ENCODE data around the gene MED10. TPM values are rescaled to one million over a fixed set of nuclear protein-coding genes. Genes with fewer than 3 reads are reported as not detected.

The MED10 gene
- total and polyA plus RNA-seq, 2 donors (not counting 1 experiment from before 2014, with no cell fraction given): 49.9 to 50.9 TPM

DNA sequence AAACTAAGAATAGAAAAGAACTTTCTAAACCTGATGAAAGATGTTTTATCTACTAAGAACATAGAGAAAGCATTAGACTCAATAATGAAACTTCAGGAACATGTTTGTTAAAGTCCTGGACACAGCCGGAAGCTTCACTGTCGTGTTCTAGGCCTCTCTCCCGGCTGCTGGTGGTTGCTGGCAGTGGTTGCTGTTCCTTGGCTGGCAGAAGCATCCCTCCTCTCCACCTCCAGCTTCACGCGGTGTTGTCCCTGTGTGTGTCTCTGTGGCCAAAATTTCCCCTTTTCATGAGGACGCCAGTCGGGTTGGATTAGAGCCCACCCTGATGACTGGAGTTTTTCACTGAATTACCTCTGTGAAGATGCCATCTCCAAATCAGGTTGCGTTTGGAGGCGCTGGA is 6.5 kb upstream of the MED10 start:
- Histone ChIP-seq H3K4me3 (ENCODE audit: control extremely low read depth in 1 of 5, extremely low read depth in 1 of 5, insufficient read depth in 1 of 5, low read depth in 2 of 5, low read length in 4 of 5) (no peak overlapping the region), H3K79me2 (ENCODE audit: control insufficient read depth, insufficient read depth, low read length) (no peaks in the 10 kb centered on the region), H2AFZ (ENCODE audit: insufficient read depth, low read depth, low read length, poor library complexity, severe bottlenecking) (no peak overlapping the region), H3K27me3 (replicated peaks in 1 of 4; ENCODE audit: control extremely low read depth in 1 of 4, control insufficient read depth in 3 of 4, insufficient read depth in 4 of 4, low read length in 3 of 4) (peaks cover 0 to 10% (median 2%) of the 10 kb centered on the region in 4 experiments), H3K4me1 (ENCODE audit: control insufficient read depth in 2 of 2, insufficient read depth in 2 of 2, low read length in 2 of 2) (no peaks in the 10 kb centered on the region), H3K36me3 (replicated peaks in 1 of 2; ENCODE audit: control extremely low read depth in 1 of 2, control insufficient read depth in 1 of 2, extremely low read depth in 1 of 2, insufficient read depth in 2 of 2, low read length in 1 of 2) (no peaks in the 10 kb centered on the region), H3K9ac (ENCODE audit: low read length) (no peak overlapping the region), H4K20me1 (ENCODE audit: control insufficient read depth, insufficient read depth, low read length, poor library complexity, severe bottlenecking) (no peaks in the 10 kb centered on the region), H3K27ac (ENCODE audit: low read length in 2 of 2) (no peak overlapping the region), H3K4me2 (replicated peaks; ENCODE audit: low read depth, low read length, poor library complexity, severe bottlenecking) (no peak overlapping the region), H3K9me3 (ENCODE audit: control extremely low read depth in 1 of 3, control insufficient read depth in 2 of 3, insufficient read depth in 1 of 3, low read length in 2 of 3) (no peaks in the 10 kb centered on the region)
- Mint-ChIP-seq H3K4me3 (no peak overlapping the region), H3K9me3 (ENCODE audit: insufficient read depth) (no peaks in the 10 kb centered on the region), H3K4me1 (no peaks in the 10 kb centered on the region), H3K27me3 (peaks cover 35% of the 10 kb centered on the region), H3K27ac (no peak overlapping the region)
- intact Hi-C loops (cut with micrococcal nuclease): no loop called here
- ChIA-PET POLR2A (no interaction called here), CTCF (no interaction called here)
- TF ChIP-seq, protein P1, sequence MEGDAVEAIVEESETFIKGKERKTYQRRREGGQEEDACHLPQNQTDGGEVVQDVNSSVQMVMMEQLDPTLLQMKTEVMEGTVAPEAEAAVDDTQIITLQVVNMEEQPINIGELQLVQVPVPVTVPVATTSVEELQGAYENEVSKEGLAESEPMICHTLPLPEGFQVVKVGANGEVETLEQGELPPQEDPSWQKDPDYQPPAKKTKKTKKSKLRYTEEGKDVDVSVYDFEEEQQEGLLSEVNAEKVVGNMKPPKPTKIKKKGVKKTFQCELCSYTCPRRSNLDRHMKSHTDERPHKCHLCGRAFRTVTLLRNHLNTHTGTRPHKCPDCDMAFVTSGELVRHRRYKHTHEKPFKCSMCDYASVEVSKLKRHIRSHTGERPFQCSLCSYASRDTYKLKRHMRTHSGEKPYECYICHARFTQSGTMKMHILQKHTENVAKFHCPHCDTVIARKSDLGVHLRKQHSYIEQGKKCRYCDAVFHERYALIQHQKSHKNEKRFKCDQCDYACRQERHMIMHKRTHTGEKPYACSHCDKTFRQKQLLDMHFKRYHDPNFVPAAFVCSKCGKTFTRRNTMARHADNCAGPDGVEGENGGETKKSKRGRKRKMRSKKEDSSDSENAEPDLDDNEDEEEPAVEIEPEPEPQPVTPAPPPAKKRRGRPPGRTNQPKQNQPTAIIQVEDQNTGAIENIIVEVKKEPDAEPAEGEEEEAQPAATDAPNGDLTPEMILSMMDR (IDR thresholded peaks at IDR 0.05): no peak
- no peak for TF ChIP-seq EZH2 (IDR thresholded peaks at IDR 0.05; ENCODE audit: borderline replicate concordance, insufficient read depth, low read depth, low read length, poor library complexity, severe bottlenecking)
- 91% methylated on average over 9 of the region's 9 CpGs for WGBS (ENCODE audit: insufficient coverage)
- ATAC-seq (ENCODE audit: low read depth) (no peak), DNase-seq (no peak)

DNA sequence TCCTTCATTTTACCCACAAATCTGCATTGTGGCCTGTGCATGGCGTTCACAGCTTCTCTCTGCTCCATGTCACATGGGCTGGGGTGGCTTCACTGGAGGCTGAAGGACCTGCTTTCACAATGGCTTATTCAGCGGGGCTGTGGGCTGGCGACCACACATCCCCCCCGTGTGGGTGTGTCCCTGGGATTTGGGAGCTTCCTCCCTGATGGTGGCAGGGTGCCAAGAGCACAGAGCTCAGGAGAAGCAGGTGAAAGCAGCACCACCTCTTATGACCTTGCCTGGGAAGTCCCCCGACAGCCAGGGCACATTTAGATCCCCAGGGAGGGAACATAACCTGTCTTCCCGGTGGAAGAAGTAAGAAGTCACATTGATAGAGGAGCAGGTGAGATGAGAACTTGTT is 5.0 kb upstream of the MED10 start:
- DNase-seq (no peak), ATAC-seq (ENCODE audit: low read depth) (no peak)
- Histone ChIP-seq H4K20me1 (ENCODE audit: control insufficient read depth, insufficient read depth, low read length, poor library complexity, severe bottlenecking) (no peaks in the 10 kb centered on the region), H3K9ac (ENCODE audit: low read length) (no peak overlapping the region), H3K9me3 (ENCODE audit: control extremely low read depth in 1 of 3, control insufficient read depth in 2 of 3, insufficient read depth in 1 of 3, low read length in 2 of 3) (no peaks in the 10 kb centered on the region), H3K27me3 (replicated peaks in 1 of 4; ENCODE audit: control extremely low read depth in 1 of 4, control insufficient read depth in 3 of 4, insufficient read depth in 4 of 4, low read length in 3 of 4) (peaks cover 0 to 7% (median 2%) of the 10 kb centered on the region in 4 experiments), H3K27ac (ENCODE audit: low read length in 2 of 2) (no peak overlapping the region), H3K79me2 (ENCODE audit: control insufficient read depth, insufficient read depth, low read length) (peaks cover 10% of the 10 kb centered on the region), H3K4me2 (replicated peaks; ENCODE audit: low read depth, low read length, poor library complexity, severe bottlenecking) (no peak overlapping the region), H2AFZ (ENCODE audit: insufficient read depth, low read depth, low read length, poor library complexity, severe bottlenecking) (no peak overlapping the region), H3K4me1 (ENCODE audit: control insufficient read depth in 2 of 2, insufficient read depth in 2 of 2, low read length in 2 of 2) (peaks cover 5 to 8% of the 10 kb centered on the region in 2 donors), H3K4me3 (ENCODE audit: control extremely low read depth in 1 of 5, extremely low read depth in 1 of 5, insufficient read depth in 1 of 5, low read depth in 2 of 5, low read length in 4 of 5) (no peak overlapping the region), H3K36me3 (replicated peaks in 1 of 2; ENCODE audit: control extremely low read depth in 1 of 2, control insufficient read depth in 1 of 2, extremely low read depth in 1 of 2, insufficient read depth in 2 of 2, low read length in 1 of 2) (no peaks in the 10 kb centered on the region)
- POLR2A ChIA-PET: no interaction called here
- H3K4me3 Mint-ChIP-seq: no peak overlapping the region
- CTCF ChIA-PET: no interaction called here
- peaks cover 10% of the 10 kb centered on the region for H3K4me1 Mint-ChIP-seq
- H3K27ac Mint-ChIP-seq: no peak overlapping the region
- intact Hi-C loops (cut with micrococcal nuclease): no loop called here
- H3K9me3 Mint-ChIP-seq (ENCODE audit: insufficient read depth): no peaks in the 10 kb centered on the region
- 73% methylated on average over 6 of the region's 6 CpGs for WGBS (ENCODE audit: insufficient coverage)
- TF ChIP-seq EZH2 (IDR thresholded peaks at IDR 0.05; ENCODE audit: borderline replicate concordance, insufficient read depth, low read depth, low read length, poor library complexity, severe bottlenecking): no peak
- TF ChIP-seq, protein P1 (IDR thresholded peaks at IDR 0.05): no peak
- H3K27me3 Mint-ChIP-seq: peaks cover 27% of the 10 kb centered on the region
